ENCODE results near the gene PTPRH.

PTPRH gene

DNA sequence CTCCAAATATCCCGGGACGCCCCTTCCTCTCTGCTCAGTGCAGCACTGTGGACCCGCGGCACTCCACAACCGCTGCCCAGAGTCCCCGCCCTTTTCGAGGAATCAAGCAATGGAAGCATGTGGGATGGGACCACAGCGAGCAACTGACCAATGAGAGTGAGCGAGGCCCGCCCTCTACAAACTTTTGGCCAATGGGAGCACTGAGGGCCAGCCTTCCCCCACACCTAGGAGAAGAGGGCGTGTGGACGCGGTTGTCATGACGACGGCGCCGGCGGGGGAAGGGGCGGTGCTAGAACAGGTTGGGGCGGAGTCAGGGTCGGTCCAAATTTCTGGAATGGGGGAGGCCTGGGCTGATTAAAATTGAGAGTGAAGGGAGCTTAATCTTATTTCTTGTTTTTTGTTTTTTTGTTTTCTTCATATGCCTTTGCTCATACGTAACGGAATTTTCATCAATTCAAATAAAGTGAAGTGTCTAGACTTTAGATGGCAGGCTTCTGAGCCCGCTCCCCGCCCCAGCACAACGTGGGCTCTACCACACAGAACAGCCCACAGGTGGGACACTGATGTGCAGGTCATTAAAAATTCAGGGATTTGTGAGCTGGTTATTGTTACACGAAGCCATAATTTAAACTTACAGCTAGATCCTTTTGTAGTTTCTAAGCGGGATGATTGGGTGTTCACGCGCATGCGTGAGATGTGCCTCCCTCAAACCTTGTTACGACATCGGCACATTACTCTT is 42.6 kb downstream of the PTPRH start, which contains the start of gene DNAAF3:
Gene DNAAF3, minus strand, starts transcription at position 84 of the 739 bp plus-strand sequence. CDS start 200 bp downstream, outside the sequence.
- DNase-seq = peak; percentile 99
- Histone ChIP-seq H3K18ac (ENCODE audit: low read length) (no peak within 1 kb of the TSS), H3K79me2 (ENCODE audit: control insufficient read depth, insufficient read depth, low read length) (no peaks in the 10 kb centered on the region), H2BK5ac (ENCODE audit: low read length) (no peak within 1 kb of the TSS), H3K56ac (ENCODE audit: low read length) (peak within 1 kb of the TSS; percentile 50), H3K9ac (ENCODE audit: low read length) (peak within 1 kb of the TSS; percentile 39), H3K4me2 (ENCODE audit: low read length) (peak within 1 kb of the TSS; percentile 81), H4K8ac (ENCODE audit: low read depth, low read length) (no peak within 1 kb of the TSS), H3K23ac (ENCODE audit: low read length) (no peak within 1 kb of the TSS), H3K27me3 (ENCODE audit: insufficient read depth, low read length, poor library complexity) (peaks cover 5% of the 10 kb centered on the region), H3K36me3 (ENCODE audit: control insufficient read depth, insufficient read depth, low read length) (no peaks in the 10 kb centered on the region), H2AK5ac (ENCODE audit: low read length) (no peak within 1 kb of the TSS), H3K4me3 (ENCODE audit: low read length) (peak within 1 kb of the TSS; percentile 48), H2BK120ac (ENCODE audit: low read depth, low read length) (no peak within 1 kb of the TSS), H3K27ac (ENCODE audit: low read depth, low read length) (no peak within 1 kb of the TSS), H4K5ac (ENCODE audit: low read length) (no peak within 1 kb of the TSS), H3K4me1 (ENCODE audit: control insufficient read depth, low read depth, low read length) (no peaks in the 10 kb centered on the region), H3K4ac (ENCODE audit: low read depth, low read length) (no peak within 1 kb of the TSS), H3K79me1 (ENCODE audit: low read length) (no peaks in the 10 kb centered on the region), H2BK15ac (replicated peaks; ENCODE audit: low read depth) (no peak within 1 kb of the TSS)
- WGBS (ENCODE audit: extremely low coverage, insufficient coverage, low lambda C conversion rate) = no CpG with 5 or more reads among the region's 33 CpGs

DNA sequence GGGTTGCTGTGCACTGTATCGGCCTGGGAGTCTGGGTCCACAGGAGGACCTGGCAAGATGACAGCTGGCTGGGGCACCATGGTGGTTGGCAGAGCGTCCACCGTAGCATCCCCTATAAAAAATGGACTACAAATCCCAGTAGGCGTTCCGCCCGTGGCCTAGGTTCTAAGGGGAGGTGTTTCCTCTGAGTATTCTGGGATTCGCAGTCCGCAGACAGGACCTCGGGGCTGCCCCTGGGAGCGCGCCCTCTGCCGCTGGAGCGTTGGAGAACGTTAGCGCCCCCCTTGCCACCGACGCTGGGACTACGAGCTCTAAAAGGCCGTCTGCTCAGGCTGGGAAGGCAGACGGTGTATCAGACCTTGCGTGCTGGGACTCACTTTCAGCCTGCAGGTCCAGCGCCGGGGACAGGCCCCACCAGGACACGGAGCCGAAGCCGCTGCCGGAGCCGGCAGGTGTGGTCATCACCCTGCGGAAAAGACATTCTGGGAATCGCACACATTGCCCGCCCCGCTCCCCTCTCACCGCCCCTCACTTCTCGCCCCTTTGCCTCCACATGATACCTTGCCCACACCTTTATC is 43.3 kb downstream of the PTPRH start:
- peak overlapping the region; percentile 50 for H3K56ac ChIP-seq (ENCODE audit: low read length)
- WGBS (ENCODE audit: extremely low coverage, insufficient coverage, low lambda C conversion rate) = no CpG with 5 or more reads among the region's 34 CpGs
- H4K8ac ChIP-seq (ENCODE audit: low read depth, low read length) = no peak overlapping the region
- no peaks in the 10 kb centered on the region for H3K79me2 ChIP-seq (ENCODE audit: control insufficient read depth, insufficient read depth, low read length)
- no peak overlapping the region for H2AK5ac ChIP-seq (ENCODE audit: low read length)
- DNase-seq = peak; percentile 96
- no peaks in the 10 kb centered on the region for H3K4me1 ChIP-seq (ENCODE audit: control insufficient read depth, low read depth, low read length)
- H3K4me3 ChIP-seq (ENCODE audit: low read length) = peak overlapping the region; percentile 48
- no peak overlapping the region for H2BK5ac ChIP-seq (ENCODE audit: low read length)
- H3K4me2 ChIP-seq (ENCODE audit: low read length) = peak overlapping the region; percentile 81
- no peak overlapping the region for H3K23ac ChIP-seq (ENCODE audit: low read length)
- H3K36me3 ChIP-seq (ENCODE audit: control insufficient read depth, insufficient read depth, low read length) = no peaks in the 10 kb centered on the region
- no peak overlapping the region for H4K5ac ChIP-seq (ENCODE audit: low read length)
- peak overlapping the region; percentile 39 for H3K9ac ChIP-seq (ENCODE audit: low read length)
- H3K4ac ChIP-seq (ENCODE audit: low read depth, low read length) = no peak overlapping the region
- H2BK15ac ChIP-seq (replicated peaks; ENCODE audit: low read depth) = no peak overlapping the region
- H3K18ac ChIP-seq (ENCODE audit: low read length) = no peak overlapping the region
- no peak overlapping the region for H2BK120ac ChIP-seq (ENCODE audit: low read depth, low read length)
- H3K79me1 ChIP-seq (ENCODE audit: low read length) = no peaks in the 10 kb centered on the region
- no peak overlapping the region for H3K27ac ChIP-seq (ENCODE audit: low read depth, low read length)
- H3K27me3 ChIP-seq (ENCODE audit: insufficient read depth, low read length, poor library complexity) = peaks cover 6% of the 10 kb centered on the region

DNA sequence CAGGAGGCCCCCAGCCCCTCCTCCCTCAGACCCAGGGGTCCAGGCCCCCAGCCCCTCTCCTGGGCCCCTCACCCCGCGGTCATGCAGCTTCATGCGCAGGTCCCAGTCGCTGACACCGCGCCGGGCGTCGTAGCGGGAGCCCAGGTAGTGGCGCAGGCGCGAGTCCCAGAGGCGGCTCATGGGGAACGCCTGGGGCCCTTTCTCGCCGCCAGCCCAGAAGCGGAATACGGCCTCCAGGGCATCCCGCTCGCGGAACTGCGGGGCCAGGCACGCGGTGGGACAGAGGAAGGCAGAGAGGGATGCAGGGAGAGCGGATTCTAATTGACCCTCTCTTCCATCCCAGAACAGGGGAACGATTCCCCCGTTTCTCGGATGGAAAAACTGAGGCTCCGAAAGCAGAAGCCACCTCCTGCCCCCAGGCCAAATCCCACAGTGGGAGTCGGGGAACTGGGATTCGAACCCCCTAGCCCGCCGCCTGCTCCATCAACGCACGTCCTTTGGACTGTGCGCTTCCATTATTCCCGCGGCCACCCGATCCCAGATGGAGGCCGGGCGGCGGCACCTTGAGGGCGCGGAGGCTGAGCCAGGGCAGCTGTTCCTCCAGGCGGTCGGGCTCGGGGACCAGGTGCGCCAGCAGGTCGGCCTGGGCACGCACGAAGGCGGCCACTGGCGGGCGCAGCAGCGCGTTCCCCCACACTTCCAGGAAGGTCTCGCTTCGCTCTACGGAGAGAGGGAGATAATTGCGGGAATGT is 47.6 kb downstream of the PTPRH start:
- Histone ChIP-seq H3K9ac (ENCODE audit: low read length) (no peak overlapping the region), H2BK5ac (ENCODE audit: low read length) (no peak overlapping the region), H4K5ac (ENCODE audit: low read length) (no peak overlapping the region), H3K4me2 (ENCODE audit: low read length) (no peak overlapping the region), H2BK15ac (replicated peaks; ENCODE audit: low read depth) (no peak overlapping the region), H3K79me2 (ENCODE audit: control insufficient read depth, insufficient read depth, low read length) (no peaks in the 10 kb centered on the region), H3K27me3 (ENCODE audit: insufficient read depth, low read length, poor library complexity) (peaks cover 6% of the 10 kb centered on the region), H3K36me3 (ENCODE audit: control insufficient read depth, insufficient read depth, low read length) (no peaks in the 10 kb centered on the region), H2BK120ac (ENCODE audit: low read depth, low read length) (no peak overlapping the region), H3K4me3 (ENCODE audit: low read length) (no peak overlapping the region), H3K27ac (ENCODE audit: low read depth, low read length) (no peak overlapping the region), H3K56ac (ENCODE audit: low read length) (no peak overlapping the region), H3K4me1 (ENCODE audit: control insufficient read depth, low read depth, low read length) (no peaks in the 10 kb centered on the region), H3K79me1 (ENCODE audit: low read length) (no peaks in the 10 kb centered on the region), H3K23ac (ENCODE audit: low read length) (no peak overlapping the region), H3K4ac (ENCODE audit: low read depth, low read length) (no peak overlapping the region), H4K8ac (ENCODE audit: low read depth, low read length) (no peak overlapping the region), H2AK5ac (ENCODE audit: low read length) (no peak overlapping the region), H3K18ac (ENCODE audit: low read length) (no peak overlapping the region)
- DNase-seq = no peak
- WGBS (ENCODE audit: extremely low coverage, insufficient coverage, low lambda C conversion rate) = no CpG with 5 or more reads among the region's 61 CpGs

DNA sequence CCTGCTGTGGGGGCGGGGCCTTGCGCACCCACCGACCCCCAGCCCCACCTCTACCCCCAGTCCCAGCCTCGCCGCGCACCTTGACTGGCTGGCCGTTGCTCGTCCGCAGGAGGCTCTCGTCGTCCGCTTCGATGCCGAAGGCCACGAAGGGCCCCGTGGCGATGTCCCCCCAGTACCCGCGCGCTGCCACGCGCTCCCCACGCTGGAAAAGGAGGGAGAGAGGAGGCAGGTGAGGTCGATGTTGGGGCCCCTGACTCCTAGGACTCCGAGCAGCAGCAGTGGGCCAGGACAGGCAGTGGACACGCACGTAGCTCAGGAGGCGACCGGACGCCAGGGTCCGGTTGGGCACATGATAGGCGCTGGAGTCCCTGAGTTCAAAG is 48.3 kb downstream of the PTPRH start:
- no peaks in the 10 kb centered on the region for H3K36me3 ChIP-seq (ENCODE audit: control insufficient read depth, insufficient read depth, low read length)
- no peak overlapping the region for H3K27ac ChIP-seq (ENCODE audit: low read depth, low read length)
- peaks cover 6% of the 10 kb centered on the region for H3K27me3 ChIP-seq (ENCODE audit: insufficient read depth, low read length, poor library complexity)
- no peak overlapping the region for H2BK5ac ChIP-seq (ENCODE audit: low read length)
- no peaks in the 10 kb centered on the region for H3K79me1 ChIP-seq (ENCODE audit: low read length)
- WGBS (ENCODE audit: extremely low coverage, insufficient coverage, low lambda C conversion rate) = no CpG with 5 or more reads among the region's 32 CpGs
- no peak overlapping the region for H3K23ac ChIP-seq (ENCODE audit: low read length)
- H3K56ac ChIP-seq (ENCODE audit: low read length) = peak overlapping the region; percentile 42
- H3K4me3 ChIP-seq (ENCODE audit: low read length) = no peak overlapping the region
- no peak overlapping the region for H3K18ac ChIP-seq (ENCODE audit: low read length)
- no peaks in the 10 kb centered on the region for H3K79me2 ChIP-seq (ENCODE audit: control insufficient read depth, insufficient read depth, low read length)
- H3K4me2 ChIP-seq (ENCODE audit: low read length) = no peak overlapping the region
- no peak overlapping the region for H4K5ac ChIP-seq (ENCODE audit: low read length)
- H3K4ac ChIP-seq (ENCODE audit: low read depth, low read length) = no peak overlapping the region
- no peak overlapping the region for H3K9ac ChIP-seq (ENCODE audit: low read length)
- H2BK120ac ChIP-seq (ENCODE audit: low read depth, low read length) = no peak overlapping the region
- no peak overlapping the region for H2BK15ac ChIP-seq (replicated peaks; ENCODE audit: low read depth)
- H2AK5ac ChIP-seq (ENCODE audit: low read length) = no peak overlapping the region
- no peaks in the 10 kb centered on the region for H3K4me1 ChIP-seq (ENCODE audit: control insufficient read depth, low read depth, low read length)
- H4K8ac ChIP-seq (ENCODE audit: low read depth, low read length) = no peak overlapping the region
- no peak for DNase-seq

DNA sequence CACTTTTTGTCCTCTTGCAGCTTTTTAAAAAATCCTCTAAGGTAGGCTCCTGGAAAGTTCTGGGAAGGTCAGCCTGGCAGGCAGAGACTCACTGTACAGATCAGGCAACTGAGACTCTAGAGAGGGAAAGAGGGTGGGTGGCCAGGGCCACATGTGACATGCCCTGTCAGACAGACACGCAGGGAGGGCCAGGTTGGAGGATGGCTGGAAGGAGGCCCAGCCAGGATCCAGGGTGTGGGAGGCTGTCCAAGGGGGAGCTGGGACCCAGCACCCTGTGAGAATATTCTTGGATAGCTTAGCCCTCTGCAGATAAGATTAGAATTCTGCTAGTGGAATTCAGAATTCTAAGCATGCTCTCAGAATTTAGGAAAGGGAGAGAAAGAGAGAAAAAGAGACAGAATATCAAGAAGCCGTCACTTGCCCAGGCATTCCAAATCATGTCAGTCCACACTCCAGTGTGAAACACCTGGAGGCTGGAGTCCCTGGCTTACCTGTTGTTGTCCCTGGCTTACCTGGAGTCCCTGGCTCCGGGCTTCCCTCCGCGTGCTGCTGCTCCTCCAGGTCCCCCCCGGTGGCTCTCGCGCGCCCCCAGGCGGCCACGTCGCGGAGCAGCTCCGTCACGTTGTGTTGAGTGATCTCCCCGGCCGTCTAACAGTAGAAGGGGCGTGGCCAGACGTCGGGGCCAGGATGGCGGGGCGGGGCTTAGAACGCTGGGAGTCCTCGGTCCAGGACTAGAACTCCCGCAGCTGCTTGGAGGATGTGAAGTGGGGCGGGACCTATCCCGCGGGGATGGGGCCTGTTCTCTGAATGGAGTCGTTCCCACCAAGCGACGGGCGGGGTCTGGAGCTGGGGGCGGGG is 48.9 kb downstream of the PTPRH start:
- Histone ChIP-seq H3K27me3 (ENCODE audit: insufficient read depth, low read length, poor library complexity) (peaks cover 6% of the 10 kb centered on the region), H3K4me2 (ENCODE audit: low read length) (no peak overlapping the region), H2BK15ac (replicated peaks; ENCODE audit: low read depth) (no peak overlapping the region), H3K56ac (ENCODE audit: low read length) (peak overlapping the region; percentile 15), H3K4me1 (ENCODE audit: control insufficient read depth, low read depth, low read length) (no peaks in the 10 kb centered on the region), H3K4me3 (ENCODE audit: low read length) (no peak overlapping the region), H2AK5ac (ENCODE audit: low read length) (no peak overlapping the region), H3K23ac (ENCODE audit: low read length) (no peak overlapping the region), H2BK120ac (ENCODE audit: low read depth, low read length) (no peak overlapping the region), H2BK5ac (ENCODE audit: low read length) (no peak overlapping the region), H4K5ac (ENCODE audit: low read length) (no peak overlapping the region), H3K27ac (ENCODE audit: low read depth, low read length) (no peak overlapping the region), H4K8ac (ENCODE audit: low read depth, low read length) (no peak overlapping the region), H3K36me3 (ENCODE audit: control insufficient read depth, insufficient read depth, low read length) (no peaks in the 10 kb centered on the region), H3K79me2 (ENCODE audit: control insufficient read depth, insufficient read depth, low read length) (no peaks in the 10 kb centered on the region), H3K79me1 (ENCODE audit: low read length) (no peaks in the 10 kb centered on the region), H3K9ac (ENCODE audit: low read length) (no peak overlapping the region), H3K18ac (ENCODE audit: low read length) (no peak overlapping the region), H3K4ac (ENCODE audit: low read depth, low read length) (no peak overlapping the region)
- no CpG with 5 or more reads among the region's 33 CpGs for WGBS (ENCODE audit: extremely low coverage, insufficient coverage, low lambda C conversion rate)
- peak; percentile 97 for DNase-seq
